Activated naive CD8-positive, alpha-beta T cell treated with anti-CD3 and anti-CD28 coated beads, Interleukin-2, amount 50 U/mL, for 16 hours (primary cell): Measurements from ENCODE around the gene NIT1.
"Not testable (repeated sequence)": the region's sequence is repeated elsewhere in the genome, so short reads cannot be mapped to it uniquely, and the experiment has no call there.

Source experiments
- DNase-seq: peaks from one replicate; pipeline ENCODE4 v3.0.0-alpha.2; 2020; ENCODE audit warnings: low read depth, low spot score

NIT1 gene

GRCh38 chr1:161111527-161111926 is 6.4 kb upstream of the NIT1 start:
- no peak for DNase-seq

GRCh38 chr1:161113915-161114314 is 4.0 kb upstream of the NIT1 start:
- no peak for DNase-seq

GRCh38 chr1:161114556-161114955 is 3.3 kb upstream of the NIT1 start:
- no peak for DNase-seq

- DNase-seq = no peak
These were observed 2.7 kb upstream of the NIT1 start for GRCh38 chr1:161115132-161115711.

GRCh38 chr1:161115961-161116360 is 1.9 kb upstream of the NIT1 start:
- not testable (repeated sequence) for DNase-seq

- DNase-seq = peak; percentile 50
These were observed 1.4 kb downstream of the NIT1 start for GRCh38 chr1:161119092-161119903.

- DNase-seq = no peak
These were observed 3.2 kb downstream of the NIT1 start for GRCh38 chr1:161121042-161121650.

GRCh38 chr1:161121834-161122233 is 3.9 kb downstream of the NIT1 start:
- no peak for DNase-seq

- no peak for DNase-seq
These were observed 5.1 kb downstream of the NIT1 start for GRCh38 chr1:161122967-161123366.

GRCh38 chr1:161127649-161128048 is 9.7 kb downstream of the NIT1 start:
- DNase-seq = no peak

GRCh38 chr1:161128591-161129420 is 10.9 kb downstream of the NIT1 start:
- DNase-seq = no peak

GRCh38 chr1:161130266-161130665 is 12.4 kb downstream of the NIT1 start:
- DNase-seq = no peak

- no peak for DNase-seq
These were observed 13.9 kb downstream of the NIT1 start for GRCh38 chr1:161131523-161132409.

- peak; percentile 71 for DNase-seq
These were observed 14.7 kb downstream of the NIT1 start, which contains the start of gene DEDD for GRCh38 chr1:161132410-161133219. Gene DEDD (minus strand): TSS chr1:161132667. CDS start chr1:161124462, 8,205 bp downstream.

- DNase-seq = no peak
These were observed 15.4 kb downstream of the NIT1 start for GRCh38 chr1:161133220-161133740.

- DNase-seq = no peak
These were observed 20.0 kb downstream of the NIT1 start for GRCh38 chr1:161137881-161138280.

GRCh38 chr1:161138431-161138830 is 20.5 kb downstream of the NIT1 start:
- no peak for DNase-seq

GRCh38 chr1:161139766-161140165 is 21.9 kb downstream of the NIT1 start:
- no peak for DNase-seq

GRCh38 chr1:161140755-161141400 is 23.0 kb downstream of the NIT1 start:
- no peak for DNase-seq
